ENCODE data around the gene STIP1.

The STIP1 gene

DNA sequence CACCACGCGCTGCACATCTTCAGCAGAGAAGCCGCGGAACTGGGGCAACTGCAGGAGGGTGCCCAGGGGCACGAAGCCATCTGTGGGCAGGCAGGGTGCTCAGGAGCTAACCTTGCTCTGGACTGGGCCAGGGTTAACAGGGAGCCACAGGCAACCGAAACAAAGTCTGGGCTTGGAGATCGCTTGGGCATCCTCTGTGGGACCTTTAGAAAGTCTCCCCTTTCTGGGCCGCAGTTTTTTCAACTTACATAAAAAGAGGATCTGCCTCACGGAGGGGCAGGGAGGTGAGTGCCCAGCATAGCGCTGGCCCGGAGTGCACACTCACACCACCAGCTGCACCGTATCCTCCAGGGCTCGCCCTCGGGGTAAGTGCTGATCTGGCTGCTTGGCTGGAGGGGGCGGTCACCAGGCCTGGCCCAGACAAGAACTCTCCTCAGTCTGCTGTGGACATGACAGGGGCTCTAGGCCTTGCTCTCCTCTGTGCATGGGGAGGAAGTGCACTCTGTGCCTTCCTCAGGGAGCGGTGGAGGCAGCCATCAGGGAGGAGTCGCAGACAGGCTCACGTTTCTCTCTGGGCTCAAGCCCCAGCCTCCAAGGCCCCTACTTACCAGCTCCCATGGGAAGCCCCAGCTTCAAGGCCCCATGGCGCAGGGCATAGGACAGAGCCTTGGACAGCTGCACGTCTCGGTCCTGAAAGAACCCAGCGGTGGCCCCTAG lies 39.1 kb downstream of the STIP1 start:
- no peak for DNase-seq

DNA sequence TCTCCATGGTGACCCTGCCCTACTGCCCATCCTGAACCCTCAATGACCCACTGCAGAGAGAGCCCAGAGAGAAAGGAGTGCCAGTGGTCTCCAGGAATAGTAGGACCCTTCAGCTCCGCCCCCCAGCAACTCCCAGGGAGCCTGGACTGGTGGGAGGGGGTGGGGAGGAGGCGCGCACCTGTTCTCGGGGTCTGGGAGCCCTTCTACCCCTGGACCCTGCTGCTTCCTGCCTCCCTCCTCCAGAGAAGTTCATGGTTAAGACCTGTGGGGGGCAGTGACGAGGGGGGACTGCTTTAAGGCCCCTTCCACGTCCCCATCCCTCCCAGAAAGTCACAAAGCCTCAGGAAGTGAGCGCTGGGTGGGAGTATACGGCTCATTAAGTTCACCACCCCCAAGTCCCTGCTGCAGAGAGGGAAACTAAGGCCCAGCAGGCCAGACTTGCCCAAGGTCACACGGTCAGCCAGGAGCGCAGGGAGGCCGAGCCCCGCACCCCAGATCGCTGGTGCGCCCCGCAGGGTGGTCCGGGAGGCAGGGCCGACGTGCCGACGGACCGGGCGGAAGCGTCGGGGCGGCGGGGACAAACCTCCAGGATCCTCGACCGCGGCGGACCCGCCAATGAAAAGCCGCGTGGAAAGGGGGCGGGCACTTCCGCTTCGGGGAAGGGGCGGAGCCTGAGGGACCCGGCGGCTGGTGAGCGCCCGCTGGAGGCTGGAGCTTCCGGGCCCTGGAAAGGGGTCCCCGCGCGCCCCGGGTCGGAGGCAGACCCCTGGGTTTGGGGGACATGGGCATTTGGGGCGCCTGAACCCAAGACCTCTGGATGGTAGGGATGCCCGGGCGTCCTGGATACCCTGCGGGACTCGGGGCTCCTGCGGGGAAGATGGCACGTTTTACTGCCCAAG lies 39.9 kb downstream of the STIP1 start, which contains the start of the genes NUDT22 and TRPT1:
Gene NUDT22 (plus strand): TSS at position 667 of the 899 bp plus-strand sequence. CDS start 379 bp downstream, outside the sequence.
Gene TRPT1 (minus strand): TSS at position 579 of the 899 bp plus-strand sequence. CDS start 326 bp downstream, at position 253.
- DNase-seq, result peak; percentile 58

DNA sequence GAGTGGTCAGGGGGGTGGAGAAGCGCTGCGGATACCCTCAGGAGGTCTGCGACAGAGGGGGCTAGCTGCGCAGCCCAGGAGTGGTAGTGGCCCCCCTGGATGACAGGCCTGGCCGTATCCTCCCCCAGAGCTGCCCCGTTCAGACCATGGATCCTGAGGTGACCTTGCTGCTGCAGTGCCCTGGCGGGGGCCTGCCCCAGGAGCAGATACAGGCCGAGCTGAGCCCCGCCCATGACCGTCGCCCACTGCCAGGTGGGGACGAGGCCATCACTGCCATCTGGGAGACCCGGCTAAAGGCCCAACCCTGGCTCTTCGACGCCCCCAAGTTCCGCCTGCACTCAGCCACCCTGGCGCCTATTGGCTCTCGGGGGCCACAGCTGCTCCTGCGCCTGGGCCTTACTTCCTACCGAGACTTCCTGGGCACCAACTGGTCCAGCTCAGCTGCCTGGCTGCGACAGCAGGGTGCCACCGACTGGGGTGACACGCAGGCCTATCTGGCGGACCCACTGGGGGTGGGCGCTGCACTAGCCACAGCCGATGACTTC lies 40.6 kb downstream of the STIP1 start:
- DNase-seq, result no peak

DNA sequence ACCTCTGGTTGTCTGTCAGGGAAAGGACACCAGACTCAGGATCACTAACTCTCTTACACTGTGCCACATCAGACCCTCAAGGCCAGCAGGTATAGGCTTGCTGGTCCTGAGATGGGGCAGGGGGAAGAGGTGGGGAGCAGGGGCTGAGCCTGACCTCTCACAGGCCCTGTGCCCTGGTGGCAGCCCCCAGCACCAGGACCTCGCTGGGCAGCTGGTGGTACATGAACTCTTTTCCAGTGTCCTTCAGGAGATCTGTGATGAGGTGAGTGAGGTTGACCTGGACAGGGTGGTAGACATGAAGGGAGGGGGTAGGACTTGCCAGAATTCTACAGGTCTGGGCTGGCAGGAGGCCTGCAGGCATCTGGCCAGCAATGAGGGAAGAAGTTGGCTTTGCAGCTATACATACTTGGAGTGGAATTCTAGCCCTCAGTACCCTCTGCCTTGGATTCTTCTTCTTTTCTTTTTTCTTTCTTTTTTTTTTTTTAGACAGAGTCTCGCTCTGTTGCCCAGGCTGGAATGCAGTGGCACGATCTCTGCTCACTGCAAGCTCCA lies 41.5 kb downstream of the STIP1 start:
- no peak for DNase-seq

DNA sequence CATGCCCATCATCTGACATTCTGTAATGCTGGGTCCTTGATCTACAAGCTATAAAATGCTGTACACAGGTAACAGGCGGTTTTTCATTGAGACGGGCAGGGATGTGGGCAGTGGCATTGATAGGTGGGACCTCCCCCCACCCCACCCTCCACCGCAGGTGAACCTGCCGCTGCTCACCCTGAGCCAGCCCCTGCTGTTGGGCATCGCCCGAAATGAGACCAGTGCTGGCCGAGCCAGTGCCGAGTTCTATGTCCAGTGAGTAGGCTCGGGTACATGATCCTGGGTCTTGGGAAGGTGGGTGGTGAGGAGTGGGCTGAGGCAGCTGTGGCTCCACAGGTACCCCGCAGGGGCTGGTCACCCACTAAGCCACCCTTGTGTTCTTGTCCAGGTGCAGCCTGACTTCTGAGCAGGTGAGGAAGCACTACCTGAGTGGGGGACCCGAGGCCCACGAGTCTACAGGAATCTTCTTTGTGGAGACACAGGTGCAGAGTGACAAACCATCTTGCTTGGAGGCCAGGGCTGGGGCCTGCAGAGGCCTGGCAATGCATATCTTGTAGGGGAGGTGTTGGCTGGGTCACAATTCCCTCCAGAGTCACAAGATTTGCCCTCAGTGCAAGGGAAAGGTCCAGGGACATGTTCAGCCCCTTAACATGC lies 43.2 kb downstream of the STIP1 start:
- DNase-seq, result no peak

DNA sequence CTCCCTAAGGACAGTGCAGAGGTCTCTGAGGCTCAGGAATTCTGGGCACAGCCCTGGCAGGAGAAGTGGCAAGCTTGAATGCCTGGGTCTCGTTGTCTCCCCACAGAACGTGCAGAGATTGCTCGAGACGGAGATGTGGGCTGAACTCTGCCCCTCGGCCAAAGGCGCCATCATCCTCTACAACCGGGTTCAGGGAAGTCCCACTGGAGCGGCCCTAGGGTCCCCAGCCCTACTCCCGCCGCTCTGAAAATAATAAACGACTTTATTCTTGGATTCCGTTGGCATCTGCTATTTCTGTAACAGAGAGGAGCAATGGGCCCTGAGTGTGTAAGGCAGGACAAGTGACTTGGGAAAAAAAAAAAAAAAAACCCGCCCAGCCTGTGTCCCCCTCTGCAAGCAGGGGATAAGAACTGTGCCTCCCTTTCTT lies 43.8 kb downstream of the STIP1 start:
- no peak for DNase-seq

DNA sequence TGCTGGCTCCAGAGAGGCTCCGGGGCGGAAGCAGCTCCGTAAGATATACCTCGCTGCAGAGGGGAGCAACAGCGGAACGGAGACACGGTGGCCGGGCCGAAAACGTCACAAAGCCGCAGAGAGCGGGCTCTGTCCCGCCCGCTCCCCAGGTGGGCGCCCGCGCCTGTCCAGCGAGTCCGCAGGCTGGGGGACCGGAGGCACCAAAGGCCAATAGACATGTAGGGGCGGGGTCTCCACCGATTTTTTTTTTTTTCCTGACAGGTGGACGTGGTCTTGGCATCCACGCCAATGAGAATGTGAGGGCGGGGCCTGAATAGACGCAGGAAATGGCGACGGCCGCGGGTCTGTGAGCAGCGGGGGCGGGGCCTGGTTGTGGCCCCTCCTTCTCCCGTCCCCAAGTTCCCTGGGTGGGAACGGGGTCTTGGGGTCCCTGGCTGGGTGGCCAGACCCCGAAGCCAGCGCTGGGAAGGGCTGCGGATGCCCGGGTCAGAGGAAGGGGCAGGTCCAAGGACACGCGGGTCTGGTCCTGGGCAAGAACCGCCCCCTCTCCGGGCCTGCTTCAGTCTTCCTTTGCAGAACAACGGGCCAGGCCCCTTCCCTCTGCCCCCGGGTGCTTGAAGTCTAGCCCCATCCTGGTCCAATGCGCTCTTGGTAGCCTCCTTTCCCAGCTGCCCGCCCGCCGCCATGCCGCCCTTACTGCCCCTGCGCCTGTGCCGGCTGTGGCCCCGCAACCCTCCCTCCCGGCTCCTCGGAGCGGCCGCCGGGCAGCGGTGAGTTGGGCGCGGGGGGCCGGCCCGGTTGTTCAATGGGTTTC lies 44.4 kb downstream of the STIP1 start, which contains the start of gene DNAJC4:
Gene DNAJC4 (plus strand): TSS at position 378 of the 814 bp plus-strand sequence. CDS start 307 bp downstream, at position 685.
- peak; percentile 89 for DNase-seq

DNA sequence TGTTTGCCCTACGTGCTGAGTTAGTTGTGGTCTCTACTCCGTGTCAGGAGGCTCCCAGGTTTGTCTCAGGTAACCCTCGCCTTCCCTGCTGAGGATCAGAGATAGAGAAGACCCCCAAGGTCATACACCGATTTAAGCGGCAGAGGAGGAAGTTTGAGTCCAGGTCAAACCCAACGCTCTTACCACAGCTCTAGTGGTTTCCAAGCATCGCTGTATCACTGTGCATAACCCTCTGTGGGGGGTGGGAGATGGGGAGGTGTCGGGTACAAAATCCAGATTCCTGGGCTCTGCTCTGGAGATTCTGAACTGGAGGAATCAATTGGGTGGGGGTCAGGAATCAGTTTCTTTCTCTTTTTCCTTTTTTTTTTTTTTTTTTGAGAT lies 45.0 kb downstream of the STIP1 start:
- DNase-seq, result no peak

DNA sequence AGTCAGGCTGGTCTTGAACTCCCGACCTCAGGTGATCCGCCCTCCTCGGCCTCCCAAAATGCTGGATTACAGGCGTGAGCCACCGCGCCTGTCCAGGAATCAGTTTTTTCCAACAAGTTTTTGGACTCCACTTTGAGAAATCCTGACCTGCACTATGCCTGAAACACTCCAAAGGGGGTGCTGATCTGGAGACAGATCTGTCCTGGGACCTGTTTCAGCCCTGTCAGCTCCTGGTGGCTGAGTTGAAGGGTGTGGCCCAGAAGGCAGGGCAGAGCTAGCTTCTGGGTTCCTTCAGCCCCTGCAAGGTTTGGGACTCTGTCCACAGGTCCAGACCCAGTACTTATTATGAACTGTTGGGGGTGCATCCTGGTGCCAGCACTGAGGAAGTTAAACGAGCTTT lies 45.6 kb downstream of the STIP1 start:
- no peak for DNase-seq

DNA sequence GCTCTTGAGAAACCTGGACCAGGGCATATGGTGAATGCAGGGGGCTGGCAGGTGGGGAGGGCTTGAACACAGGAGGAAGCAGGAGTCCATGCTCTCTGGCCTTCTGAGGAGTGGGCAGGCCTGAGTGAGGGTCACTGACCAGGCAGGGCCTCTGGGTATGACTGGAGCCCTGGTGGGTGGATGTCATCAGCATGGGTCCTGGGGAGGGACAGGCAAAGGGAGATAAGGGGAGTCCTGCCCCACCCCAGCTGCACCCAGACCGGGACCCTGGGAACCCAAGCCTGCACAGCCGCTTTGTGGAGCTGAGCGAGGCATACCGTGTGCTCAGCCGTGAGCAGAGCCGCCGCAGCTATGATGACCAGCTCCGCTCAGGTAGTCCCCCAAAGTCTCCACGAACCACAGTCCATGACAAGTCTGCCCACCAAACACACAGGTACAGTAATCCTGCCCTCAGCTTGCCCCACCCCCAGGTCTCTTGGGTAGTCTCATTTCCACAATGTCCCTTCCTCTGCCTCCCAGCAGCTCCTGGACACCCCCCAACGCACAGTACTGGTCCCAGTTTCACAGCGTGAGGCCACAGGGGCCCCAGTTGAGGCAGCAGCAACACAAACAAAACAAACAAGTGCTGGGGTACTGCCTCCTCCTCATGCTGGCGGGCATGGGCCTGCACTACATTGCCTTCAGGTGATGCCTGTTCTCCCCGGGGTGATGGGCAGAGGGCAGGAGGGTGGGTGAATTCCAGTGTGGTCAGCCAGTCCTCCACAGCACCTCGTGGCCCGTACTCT lies 46.4 kb downstream of the STIP1 start:
- DNase-seq, result no peak

DNA sequence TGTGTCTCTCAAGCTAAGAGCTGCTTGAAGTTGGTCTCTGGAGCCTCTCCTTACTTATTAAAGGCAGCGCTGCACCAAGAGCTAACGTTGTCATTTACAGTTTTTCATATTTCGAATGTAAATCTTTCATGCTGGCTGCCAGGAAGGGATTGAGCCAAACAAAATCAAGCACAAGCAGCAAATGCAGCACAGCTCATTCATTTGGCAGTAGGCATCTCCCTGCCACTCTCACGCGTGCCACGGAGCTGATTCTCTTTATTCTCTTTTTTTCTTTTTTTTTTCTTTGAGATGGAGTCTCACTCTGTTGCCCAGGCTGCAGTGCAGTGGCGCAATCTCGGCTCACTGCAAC lies 47.0 kb downstream of the STIP1 start:
- DNase-seq, result no peak

DNA sequence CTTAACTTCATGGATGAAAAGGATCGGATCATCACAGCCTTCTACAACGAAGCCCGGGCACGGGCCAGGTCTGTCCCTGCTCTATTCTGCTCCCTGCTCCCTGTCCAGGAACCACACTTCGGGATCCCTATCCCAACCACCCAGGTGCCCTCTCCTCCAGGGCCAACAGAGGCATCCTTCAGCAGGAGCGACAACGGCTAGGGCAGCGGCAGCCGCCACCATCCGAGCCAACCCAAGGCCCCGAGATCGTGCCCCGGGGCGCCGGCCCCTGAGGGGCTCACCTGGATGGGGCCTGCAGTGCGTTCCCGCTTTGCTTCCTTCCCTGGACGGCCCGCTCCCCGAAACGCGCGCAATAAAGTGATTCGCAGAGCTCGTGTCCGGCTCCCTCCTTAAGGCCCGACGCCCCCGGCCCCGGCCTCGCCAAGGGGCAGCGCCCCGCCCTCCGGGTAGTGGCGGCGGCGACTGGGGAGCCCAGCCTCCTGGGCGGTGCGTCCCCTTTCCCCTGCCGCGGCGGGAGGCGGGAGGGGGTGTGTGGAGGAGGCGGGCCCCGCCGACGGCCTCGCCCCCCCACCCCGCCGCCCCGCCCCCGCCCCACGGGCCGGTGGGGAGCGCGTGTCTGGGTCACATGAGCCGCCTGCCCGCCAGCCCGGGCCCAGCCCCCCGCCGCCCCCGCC lies 48.1 kb downstream of the STIP1 start, which contains the start of gene VEGFB:
Gene VEGFB (plus strand): TSS at position 672 of the 674 bp plus-strand sequence. CDS start 250 bp downstream, outside the sequence.
- DNase-seq, result no peak

DNA sequence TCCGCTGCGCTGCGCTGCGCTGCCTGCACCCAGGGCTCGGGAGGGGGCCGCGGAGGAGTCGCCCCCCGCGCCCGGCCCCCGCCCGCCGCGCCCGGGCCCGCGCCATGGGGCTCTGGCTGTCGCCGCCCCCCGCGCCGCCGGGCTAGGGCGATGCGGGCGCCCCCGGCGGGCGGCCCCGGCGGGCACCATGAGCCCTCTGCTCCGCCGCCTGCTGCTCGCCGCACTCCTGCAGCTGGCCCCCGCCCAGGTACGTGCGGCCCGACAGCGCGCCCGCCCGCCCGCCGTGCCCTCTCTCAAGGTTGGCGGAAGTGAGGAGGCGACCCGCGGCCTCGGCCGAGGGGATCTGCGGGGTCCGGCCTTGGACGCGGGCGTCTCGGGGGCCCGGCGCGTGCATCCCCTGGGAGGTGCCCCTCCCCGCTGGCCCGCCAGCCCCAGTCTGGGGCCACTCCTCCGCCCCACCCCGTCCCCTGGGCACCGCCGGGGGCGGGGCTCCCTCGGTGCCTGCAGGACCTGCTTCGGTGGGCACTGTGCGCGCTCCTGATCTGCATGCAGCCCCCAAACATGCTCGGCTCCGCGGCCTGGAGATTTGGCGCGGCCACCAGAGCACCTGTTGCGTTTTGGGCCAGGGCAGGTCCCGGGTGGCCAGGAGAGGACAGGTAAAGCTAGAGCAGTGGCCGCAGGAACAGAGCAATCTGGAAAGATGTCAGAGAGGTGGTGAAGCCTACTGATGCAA lies 48.8 kb downstream of the STIP1 start:
- no peak for DNase-seq

DNA sequence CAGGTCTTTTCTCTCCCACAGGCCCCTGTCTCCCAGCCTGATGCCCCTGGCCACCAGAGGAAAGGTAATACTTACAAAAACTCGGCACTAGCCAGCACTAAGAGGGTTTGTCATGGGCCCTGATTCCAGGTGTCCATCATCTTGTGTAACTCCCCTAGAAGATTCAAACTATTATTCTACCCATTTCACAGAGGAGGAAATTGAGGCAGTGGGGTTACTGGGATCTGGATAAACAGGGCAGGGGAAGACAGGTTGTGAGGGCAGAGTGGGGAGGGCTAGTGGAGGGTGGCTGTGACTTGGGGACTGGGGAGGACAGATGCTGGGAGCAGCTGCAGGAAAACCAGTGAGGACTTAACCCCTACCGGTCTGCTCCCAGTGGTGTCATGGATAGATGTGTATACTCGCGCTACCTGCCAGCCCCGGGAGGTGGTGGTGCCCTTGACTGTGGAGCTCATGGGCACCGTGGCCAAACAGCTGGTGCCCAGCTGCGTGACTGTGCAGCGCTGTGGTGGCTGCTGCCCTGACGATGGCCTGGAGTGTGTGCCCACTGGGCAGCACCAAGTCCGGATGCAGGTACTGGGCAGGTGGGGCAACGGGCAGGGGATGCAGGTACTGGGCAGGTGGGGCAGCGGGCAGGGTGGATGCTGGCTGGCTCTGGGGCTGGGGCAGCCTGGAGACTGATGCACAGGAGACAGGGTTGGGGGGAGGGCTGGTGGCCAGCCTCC lies 49.6 kb downstream of the STIP1 start:
- DNase-seq, result no peak

DNA sequence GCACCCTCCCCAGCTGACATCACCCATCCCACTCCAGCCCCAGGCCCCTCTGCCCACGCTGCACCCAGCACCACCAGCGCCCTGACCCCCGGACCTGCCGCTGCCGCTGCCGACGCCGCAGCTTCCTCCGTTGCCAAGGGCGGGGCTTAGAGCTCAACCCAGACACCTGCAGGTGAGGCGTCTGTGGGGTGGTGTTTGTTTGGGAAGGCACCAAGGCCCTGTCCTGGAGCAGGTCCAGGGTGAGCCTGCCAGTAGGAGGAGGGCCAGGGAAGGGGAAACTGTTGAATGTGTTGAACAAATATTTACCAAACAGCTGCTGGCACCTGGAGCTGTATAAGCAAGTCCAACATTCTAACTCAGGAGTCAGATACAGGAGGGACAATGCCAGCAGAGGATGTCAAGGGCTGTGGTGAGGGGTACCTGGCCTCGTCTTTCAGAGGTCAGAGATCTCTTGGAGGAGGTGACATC lies 51.5 kb downstream of the STIP1 start:
- no peak for DNase-seq

DNA sequence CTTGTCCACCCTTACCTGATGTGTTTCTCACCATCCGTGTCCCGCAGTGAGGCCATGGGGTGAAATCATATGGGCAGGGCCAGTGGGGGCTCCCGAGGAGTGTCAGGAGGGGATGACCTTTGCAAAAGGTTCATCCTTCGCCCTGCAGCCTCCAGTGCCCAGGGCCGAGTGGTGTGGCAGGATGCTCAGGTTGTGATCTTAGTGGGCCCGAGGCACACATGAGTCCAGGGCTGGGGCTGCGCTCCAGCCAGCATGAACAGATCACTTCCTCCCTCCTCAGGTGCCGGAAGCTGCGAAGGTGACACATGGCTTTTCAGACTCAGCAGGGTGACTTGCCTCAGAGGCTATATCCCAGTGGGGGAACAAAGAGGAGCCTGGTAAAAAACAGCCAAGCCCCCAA lies 52.1 kb downstream of the STIP1 start:
- no peak for DNase-seq

DNA sequence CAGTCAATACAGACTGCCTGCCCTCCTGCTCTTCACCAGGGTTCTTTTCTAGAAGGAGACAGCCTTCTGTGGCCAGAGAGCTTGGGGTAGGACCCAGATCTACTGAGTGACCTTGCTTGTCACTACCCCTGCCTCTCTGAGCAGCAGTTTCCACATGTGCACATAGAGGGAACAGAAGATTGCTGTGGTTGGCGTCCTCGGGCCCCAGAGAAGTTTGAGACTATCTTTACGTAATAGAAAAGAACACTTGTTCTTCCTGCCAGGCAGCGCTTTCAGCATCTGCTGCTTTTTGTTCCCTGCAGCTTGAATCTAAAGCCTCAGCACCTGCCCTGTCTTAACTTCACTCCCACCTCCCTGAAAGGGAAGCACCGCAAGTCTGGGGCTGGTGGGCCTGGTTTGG lies 53.0 kb downstream of the STIP1 start:
- DNase-seq, result no peak

DNA sequence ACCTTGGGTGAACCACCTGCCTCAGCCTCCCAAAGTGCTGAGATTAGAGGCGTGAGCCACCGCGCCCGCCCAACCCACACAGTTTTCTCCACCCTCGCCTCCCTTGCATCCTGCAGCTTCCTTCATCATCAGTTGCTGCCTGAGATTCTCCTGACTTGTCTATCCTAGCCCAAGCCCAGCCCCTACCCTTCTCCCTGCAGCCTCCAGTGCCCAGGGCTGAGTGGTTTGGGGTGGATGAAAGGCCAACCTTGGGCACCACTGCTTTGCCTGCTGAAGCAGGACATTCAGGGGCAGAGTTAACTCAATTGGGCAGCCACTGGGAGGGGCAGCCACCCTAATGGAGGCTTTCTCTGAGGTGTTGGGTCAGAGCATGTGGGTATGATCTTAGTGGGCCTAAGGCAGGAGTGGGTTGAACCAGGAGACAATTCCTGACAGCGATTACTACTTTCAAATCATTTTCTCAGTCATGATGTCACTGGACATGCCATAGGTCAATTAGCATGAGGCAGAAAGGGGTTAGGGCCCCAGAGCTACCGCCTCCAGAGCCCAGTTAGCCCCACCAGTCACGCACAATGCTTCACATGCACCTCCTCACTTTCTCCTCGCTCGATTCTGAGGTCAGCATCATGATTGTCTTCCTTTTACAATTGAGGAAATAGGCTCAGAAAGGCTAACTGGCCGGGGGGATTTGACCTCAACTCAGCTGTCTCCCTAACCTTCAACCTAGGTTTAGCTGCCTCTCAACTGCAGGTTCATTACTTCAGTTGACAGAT lies 53.9 kb downstream of the STIP1 start:
- no peak for DNase-seq

Measured in NCI-H1694 (cell line).